Body of pancreas (tissue), 4 donors: ENCODE data around the gene ATP10D.

Experiments
- CTCF ChIP-seq, 7 experiments: fragments of 450-650 bp in 4 of 7; fragments of 200-600 bp in 3 of 7; sonication (generic) in 3 of 7; IDR thresholded peaks; one replicate each; pipeline ENCODE4 v1.5.1; 2016 to 2019; ENCODE audit warnings: antibody characterized with exemption in 7 of 7
- POLR2A ChIP-seq, 3 donors: fragments of 450-650 bp; IDR thresholded peaks; one replicate each; pipeline ENCODE4 v1.6.1; 2016; ENCODE audit warnings: antibody characterized with exemption in 3 of 3, mild to moderate bottlenecking in 2 of 3

GRCh38 chr4:47631161-47631560, 146.1 kb downstream of the ATP10D start:
- TF ChIP-seq CTCF (IDR thresholded peaks at IDR 0.05) (no peak), POLR2A (IDR thresholded peaks at IDR 0.05) (no peak)
